Brain microvascular endothelial cell (primary cell): ENCODE results near the gene RNASEH2A.
"Not testable (repeated sequence)": the region's sequence is repeated elsewhere in the genome, so short reads cannot be mapped to it uniquely, and the experiment has no call there.

Experiments used
- DNase-seq: peaks from one replicate; pipeline ENCODE4 v3.0.0-alpha.2; 2020
- H3K27ac ChIP-seq: fragments of 250-450 bp; sonication (Bioruptor Pico); 2 replicates; pipeline ENCODE4 v1.5.1; 2020; ENCODE audit warnings: mild to moderate bottlenecking, moderate library complexity
- H3K27me3 ChIP-seq: fragments of 250-450 bp; sonication (Bioruptor Pico); replicated peaks from 2 replicates; pipeline ENCODE4 v1.5.1; 2020; ENCODE audit warnings: mild to moderate bottlenecking
- H3K36me3 ChIP-seq: fragments of 250-450 bp; sonication (Bioruptor Pico); replicated peaks from 2 replicates; pipeline ENCODE4 v1.5.1; 2020; ENCODE audit warnings: mild to moderate bottlenecking
- H3K4me3 ChIP-seq: 2 replicates; pipeline ENCODE4 v1.5.1; 2011; ENCODE audit warnings: low read depth, mild to moderate bottlenecking, control low read depth, low read length, moderate library complexity
- in situ Hi-C: cut with HindIII; loops from 2 replicates; pipeline ENCODE4 v1.10.0; 2017; ENCODE audit warnings: low sequenced_read_pairs, low pct_ligation_motif_present
- TF ChIP-seq, protein P1 (sequence below): IDR thresholded peaks from 2 replicates; pipeline ENCODE4 v1.5.1; 2011; ENCODE audit warnings: low read depth, mild to moderate bottlenecking, moderate library complexity, low read length, control low read depth, inconsistent platforms; ENCODE audit errors: missing control alignments

Gene RNASEH2A

DNA sequence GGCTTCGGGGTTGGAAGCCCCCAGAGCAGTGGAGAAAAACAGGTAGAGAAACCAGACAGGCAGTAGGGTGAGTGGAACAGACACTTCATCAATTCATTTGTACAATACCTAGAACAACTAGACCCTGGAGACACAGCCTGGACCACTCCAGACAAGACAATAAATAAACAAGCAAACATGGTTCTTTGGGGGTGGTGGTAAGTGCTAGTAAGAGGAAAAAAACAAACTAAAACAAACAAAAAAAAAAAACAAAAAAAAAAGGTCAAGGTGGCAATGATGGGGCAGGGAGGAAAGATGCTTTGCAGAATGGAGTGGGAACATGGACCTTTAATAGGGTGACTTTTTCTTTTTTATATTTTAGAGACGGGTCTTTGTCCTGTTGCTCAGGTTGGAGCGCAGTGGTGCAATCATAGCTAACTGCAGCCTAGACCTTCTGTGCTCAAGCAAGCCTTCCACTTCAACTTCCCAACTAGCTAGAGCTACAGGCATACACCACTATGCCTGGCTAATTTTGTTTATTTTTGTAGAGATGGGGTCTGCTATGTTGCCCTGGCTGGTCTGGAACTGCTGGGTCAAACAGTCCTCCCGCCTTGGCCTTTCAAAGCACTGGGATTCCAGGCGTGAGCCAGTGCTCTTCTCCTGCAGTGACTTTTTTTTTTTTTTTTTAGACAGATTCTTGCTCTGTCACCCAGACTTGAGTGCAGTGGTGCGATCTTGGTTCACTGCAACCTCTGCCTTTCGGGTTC, 12.0 kb upstream of the RNASEH2A start:
- in situ Hi-C loops = no loop called here
- Histone ChIP-seq H3K4me3 (peak overlapping the region; percentile 98), H3K36me3 (peaks cover 8% of the 10 kb centered on the region), H3K27me3 (no peaks in the 10 kb centered on the region), H3K27ac (peak overlapping the region; percentile 89)
- DNase-seq = no peak
- TF ChIP-seq, protein P1, sequence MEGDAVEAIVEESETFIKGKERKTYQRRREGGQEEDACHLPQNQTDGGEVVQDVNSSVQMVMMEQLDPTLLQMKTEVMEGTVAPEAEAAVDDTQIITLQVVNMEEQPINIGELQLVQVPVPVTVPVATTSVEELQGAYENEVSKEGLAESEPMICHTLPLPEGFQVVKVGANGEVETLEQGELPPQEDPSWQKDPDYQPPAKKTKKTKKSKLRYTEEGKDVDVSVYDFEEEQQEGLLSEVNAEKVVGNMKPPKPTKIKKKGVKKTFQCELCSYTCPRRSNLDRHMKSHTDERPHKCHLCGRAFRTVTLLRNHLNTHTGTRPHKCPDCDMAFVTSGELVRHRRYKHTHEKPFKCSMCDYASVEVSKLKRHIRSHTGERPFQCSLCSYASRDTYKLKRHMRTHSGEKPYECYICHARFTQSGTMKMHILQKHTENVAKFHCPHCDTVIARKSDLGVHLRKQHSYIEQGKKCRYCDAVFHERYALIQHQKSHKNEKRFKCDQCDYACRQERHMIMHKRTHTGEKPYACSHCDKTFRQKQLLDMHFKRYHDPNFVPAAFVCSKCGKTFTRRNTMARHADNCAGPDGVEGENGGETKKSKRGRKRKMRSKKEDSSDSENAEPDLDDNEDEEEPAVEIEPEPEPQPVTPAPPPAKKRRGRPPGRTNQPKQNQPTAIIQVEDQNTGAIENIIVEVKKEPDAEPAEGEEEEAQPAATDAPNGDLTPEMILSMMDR = no peak

- in situ Hi-C loops = no loop called here
- Histone ChIP-seq H3K27me3 (no peaks in the 10 kb centered on the region), H3K36me3 (peaks cover 13% of the 10 kb centered on the region), H3K27ac (no peak overlapping the region), H3K4me3 (no peak overlapping the region)
- DNase-seq = no peak
- TF ChIP-seq, protein P1 = no peak
Observed at GRCh38 chr19:12794971-12795381, 11.4 kb upstream of the RNASEH2A start.

- H3K27me3 ChIP-seq = no peaks in the 10 kb centered on the region
- TF ChIP-seq, protein P1 = peak; percentile 94
- H3K27ac ChIP-seq = no peak overlapping the region
- in situ Hi-C loops = no loop called here
- peak; percentile 58 for DNase-seq
- peaks cover 18% of the 10 kb centered on the region for H3K36me3 ChIP-seq
- no peak overlapping the region for H3K4me3 ChIP-seq
Observed at GRCh38 chr19:12796146-12797071, 10.0 kb upstream of the RNASEH2A start.

DNA sequence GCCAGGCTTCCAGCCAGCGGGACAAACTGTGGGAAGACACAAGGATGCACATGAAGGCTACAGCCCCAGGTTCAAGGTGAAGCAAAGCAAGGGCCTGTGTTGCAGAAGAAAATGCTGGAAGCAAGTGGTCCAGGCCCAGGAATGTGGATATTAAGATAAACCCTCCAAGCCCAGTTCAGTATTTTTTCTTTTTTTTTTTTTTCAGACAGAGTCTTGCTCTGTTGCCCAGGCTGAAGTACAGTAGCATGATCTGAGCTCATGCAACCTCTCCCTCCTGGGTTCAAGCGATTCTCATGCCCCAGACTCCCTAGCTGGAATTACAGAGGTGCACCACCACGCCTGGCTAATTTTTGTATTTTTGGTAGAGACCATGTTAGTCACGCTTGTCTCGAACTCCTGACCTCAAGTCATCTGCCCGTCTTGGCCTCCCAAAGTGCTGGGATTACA, 9.2 kb upstream of the RNASEH2A start:
- Histone ChIP-seq H3K36me3 (peaks cover 18% of the 10 kb centered on the region), H3K27me3 (no peaks in the 10 kb centered on the region), H3K27ac (no peak overlapping the region), H3K4me3 (no peak overlapping the region)
- TF ChIP-seq, protein P1 = no peak
- in situ Hi-C loops = no loop called here
- no peak for DNase-seq

DNA sequence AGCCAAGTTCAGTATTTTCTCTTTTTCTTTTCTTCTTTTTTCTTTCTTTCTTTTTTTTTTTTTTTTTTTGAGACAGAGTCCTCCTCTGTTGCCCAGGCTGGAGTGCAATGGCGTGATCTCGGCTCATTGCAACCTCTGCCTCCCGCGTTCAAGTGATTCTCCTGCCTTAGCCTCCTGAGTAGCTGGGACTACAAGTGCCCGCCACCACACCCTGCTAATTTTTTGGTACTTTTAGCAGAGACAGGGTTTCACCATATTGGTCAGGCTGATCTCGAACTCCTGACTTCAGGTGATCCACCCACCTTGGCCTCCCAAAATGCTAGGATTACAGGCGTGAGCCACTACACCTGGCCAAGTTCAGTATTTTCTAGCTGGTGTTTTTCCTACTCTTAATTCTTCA, 8.8 kb upstream of the RNASEH2A start:
- H3K4me3 ChIP-seq, H3K27me3 ChIP-seq, in situ Hi-C loops, DNase-seq, H3K27ac ChIP-seq: not testable (repeated sequence)
- H3K36me3 ChIP-seq = peaks cover 17% of the 10 kb centered on the region
